ENCODE measurements around the gene HINT2.

HINT2 gene

GRCh38 chr9:35801328-35802128 is 13.3 kb downstream of the HINT2 start:
- H3K36me3 ChIP-seq (replicated peaks; ENCODE audit: low read depth, low read length): no peaks in the 10 kb centered on the region
- H3K27me3 ChIP-seq (ENCODE audit: low read depth, low read length): no peaks in the 10 kb centered on the region
- no peak for TF ChIP-seq EZH2phosphoT487 (IDR thresholded peaks at IDR 0.05; ENCODE audit: low read depth)
- TF ChIP-seq, protein P1, sequence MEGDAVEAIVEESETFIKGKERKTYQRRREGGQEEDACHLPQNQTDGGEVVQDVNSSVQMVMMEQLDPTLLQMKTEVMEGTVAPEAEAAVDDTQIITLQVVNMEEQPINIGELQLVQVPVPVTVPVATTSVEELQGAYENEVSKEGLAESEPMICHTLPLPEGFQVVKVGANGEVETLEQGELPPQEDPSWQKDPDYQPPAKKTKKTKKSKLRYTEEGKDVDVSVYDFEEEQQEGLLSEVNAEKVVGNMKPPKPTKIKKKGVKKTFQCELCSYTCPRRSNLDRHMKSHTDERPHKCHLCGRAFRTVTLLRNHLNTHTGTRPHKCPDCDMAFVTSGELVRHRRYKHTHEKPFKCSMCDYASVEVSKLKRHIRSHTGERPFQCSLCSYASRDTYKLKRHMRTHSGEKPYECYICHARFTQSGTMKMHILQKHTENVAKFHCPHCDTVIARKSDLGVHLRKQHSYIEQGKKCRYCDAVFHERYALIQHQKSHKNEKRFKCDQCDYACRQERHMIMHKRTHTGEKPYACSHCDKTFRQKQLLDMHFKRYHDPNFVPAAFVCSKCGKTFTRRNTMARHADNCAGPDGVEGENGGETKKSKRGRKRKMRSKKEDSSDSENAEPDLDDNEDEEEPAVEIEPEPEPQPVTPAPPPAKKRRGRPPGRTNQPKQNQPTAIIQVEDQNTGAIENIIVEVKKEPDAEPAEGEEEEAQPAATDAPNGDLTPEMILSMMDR (IDR thresholded peaks at IDR 0.05; ENCODE audit: low read depth, low read length): no peak
- no peak overlapping the region for H3K27ac ChIP-seq (ENCODE audit: low read length)
- H2AFZ ChIP-seq (ENCODE audit: low read depth, low read length): no peak overlapping the region
- H3K4me1 ChIP-seq (ENCODE audit: low read length): peaks cover 24% of the 10 kb centered on the region
- H4K20me1 ChIP-seq (ENCODE audit: insufficient read depth, low read length): no peaks in the 10 kb centered on the region
- no peaks in the 10 kb centered on the region for H3K79me2 ChIP-seq (ENCODE audit: low read length)
- H3K4me2 ChIP-seq (ENCODE audit: low read length): no peak overlapping the region
- no peak overlapping the region for H3K4me3 ChIP-seq (ENCODE audit: low read length)
- no peaks in the 10 kb centered on the region for H3K9me3 ChIP-seq (ENCODE audit: insufficient read depth, low read length)
- no peak overlapping the region for H3K9ac ChIP-seq (ENCODE audit: low read length)

DNA sequence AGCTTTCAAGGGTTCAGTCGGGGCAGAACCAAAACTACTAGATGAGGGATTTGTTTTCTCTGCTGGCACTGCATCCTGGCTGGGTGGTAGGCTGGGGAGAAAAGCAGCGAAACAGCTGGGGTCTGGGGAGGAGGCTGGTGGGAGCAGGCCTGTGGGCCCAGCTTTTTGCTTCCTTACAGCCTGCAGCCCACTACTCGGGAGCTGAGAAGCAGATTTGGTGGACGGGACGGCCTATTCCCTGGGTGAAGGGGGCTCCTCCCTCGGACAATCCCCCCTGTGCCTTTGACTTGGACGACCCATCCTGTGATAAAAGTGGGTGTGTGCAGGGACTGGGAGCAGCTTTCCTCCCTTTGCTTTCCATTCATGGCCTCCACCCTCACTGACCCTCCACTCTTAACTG is 14.3 kb downstream of the HINT2 start:
- Histone ChIP-seq H2AFZ (ENCODE audit: low read depth, low read length) (no peak overlapping the region), H3K27ac (ENCODE audit: low read length) (no peak overlapping the region), H3K79me2 (ENCODE audit: low read length) (no peaks in the 10 kb centered on the region), H3K9me3 (ENCODE audit: insufficient read depth, low read length) (no peaks in the 10 kb centered on the region), H3K27me3 (ENCODE audit: low read depth, low read length) (no peaks in the 10 kb centered on the region), H4K20me1 (ENCODE audit: insufficient read depth, low read length) (no peaks in the 10 kb centered on the region), H3K36me3 (replicated peaks; ENCODE audit: low read depth, low read length) (no peaks in the 10 kb centered on the region), H3K4me3 (ENCODE audit: low read length) (no peak overlapping the region), H3K4me1 (ENCODE audit: low read length) (peaks cover 14% of the 10 kb centered on the region), H3K4me2 (ENCODE audit: low read length) (no peak overlapping the region), H3K9ac (ENCODE audit: low read length) (no peak overlapping the region)
- TF ChIP-seq EZH2phosphoT487 (IDR thresholded peaks at IDR 0.05; ENCODE audit: low read depth): no peak
- TF ChIP-seq, protein P1 (IDR thresholded peaks at IDR 0.05; ENCODE audit: low read depth, low read length): no peak

- H3K4me2 ChIP-seq (ENCODE audit: low read length): no peak overlapping the region
- peaks cover 13% of the 10 kb centered on the region for H3K4me1 ChIP-seq (ENCODE audit: low read length)
- H3K36me3 ChIP-seq (replicated peaks; ENCODE audit: low read depth, low read length): no peaks in the 10 kb centered on the region
These were observed 16.0 kb downstream of the HINT2 start for GRCh38 chr9:35798658-35799374.

More at GRCh38 chr9:35798658-35799374, 16.0 kb downstream of the HINT2 start:
- Histone ChIP-seq H3K9ac (ENCODE audit: low read length) (no peak overlapping the region), H3K27me3 (ENCODE audit: low read depth, low read length) (no peaks in the 10 kb centered on the region), H3K79me2 (ENCODE audit: low read length) (no peaks in the 10 kb centered on the region), H3K9me3 (ENCODE audit: insufficient read depth, low read length) (no peaks in the 10 kb centered on the region), H4K20me1 (ENCODE audit: insufficient read depth, low read length) (no peaks in the 10 kb centered on the region), H3K4me3 (ENCODE audit: low read length) (no peak overlapping the region), H2AFZ (ENCODE audit: low read depth, low read length) (no peak overlapping the region), H3K27ac (ENCODE audit: low read length) (no peak overlapping the region)
- TF ChIP-seq, protein P1 (IDR thresholded peaks at IDR 0.05; ENCODE audit: low read depth, low read length): no peak
- TF ChIP-seq EZH2phosphoT487 (IDR thresholded peaks at IDR 0.05; ENCODE audit: low read depth): no peak

Measured in OCI-LY3 (cell line).